ENCODE data around the gene NOVA2. TPM values are rescaled to one million over a fixed set of nuclear protein-coding genes. Genes with fewer than 3 reads are reported as not detected.

The NOVA2 gene
- total and polyA plus RNA-seq, 9 of the 15 experiments (the other 6 are each of a cell fraction or from before 2014, with no cell fraction given): not detected

DNA sequence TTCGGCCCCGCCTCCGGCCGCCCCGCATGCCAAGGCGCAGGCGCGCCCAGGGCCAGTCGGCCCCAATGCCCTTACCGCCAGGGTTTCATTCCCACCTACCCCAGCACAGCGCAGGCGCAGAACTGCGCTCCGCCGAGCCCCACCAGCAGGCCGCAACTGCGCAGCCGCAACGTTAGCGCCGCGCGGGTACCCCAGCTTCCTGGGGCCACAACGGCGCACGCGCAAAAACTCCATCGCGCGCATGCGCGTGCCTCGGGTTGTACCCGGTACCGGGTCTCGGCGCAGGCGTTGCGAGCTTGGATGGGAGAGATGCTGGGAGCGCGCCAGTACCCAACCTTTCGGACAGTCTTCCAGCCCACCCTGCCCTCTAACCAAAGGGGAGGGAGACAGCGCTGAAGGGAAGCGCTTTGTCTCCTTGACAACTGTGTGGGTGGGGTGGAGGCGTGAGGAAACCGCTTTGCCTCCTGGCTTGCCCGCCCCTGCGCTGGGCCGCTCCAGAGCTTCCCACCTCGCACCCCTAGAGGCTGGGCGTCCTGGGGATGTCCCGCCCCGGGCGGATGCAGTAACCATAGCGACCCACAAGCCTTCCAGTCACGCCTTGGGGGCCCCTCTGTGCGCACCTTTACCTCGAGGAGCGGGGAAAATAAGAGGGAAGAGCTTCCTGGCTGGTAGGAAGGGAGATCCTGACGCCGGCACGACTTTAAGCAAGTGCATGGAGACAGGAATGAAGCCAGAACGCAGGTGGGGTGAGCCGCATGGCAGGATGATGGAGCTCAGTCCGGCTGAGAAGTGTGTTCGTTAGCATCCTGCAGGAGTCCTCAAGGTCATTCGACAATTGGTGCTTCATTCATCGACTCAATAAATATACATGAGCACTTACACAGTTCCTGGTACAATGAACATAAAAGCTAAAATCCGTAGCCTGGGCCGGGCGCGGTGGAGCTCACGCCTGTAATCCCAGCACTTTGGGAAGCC lies 70.7 kb downstream of the NOVA2 start (continued):
- TF ChIP-seq, protein P1, sequence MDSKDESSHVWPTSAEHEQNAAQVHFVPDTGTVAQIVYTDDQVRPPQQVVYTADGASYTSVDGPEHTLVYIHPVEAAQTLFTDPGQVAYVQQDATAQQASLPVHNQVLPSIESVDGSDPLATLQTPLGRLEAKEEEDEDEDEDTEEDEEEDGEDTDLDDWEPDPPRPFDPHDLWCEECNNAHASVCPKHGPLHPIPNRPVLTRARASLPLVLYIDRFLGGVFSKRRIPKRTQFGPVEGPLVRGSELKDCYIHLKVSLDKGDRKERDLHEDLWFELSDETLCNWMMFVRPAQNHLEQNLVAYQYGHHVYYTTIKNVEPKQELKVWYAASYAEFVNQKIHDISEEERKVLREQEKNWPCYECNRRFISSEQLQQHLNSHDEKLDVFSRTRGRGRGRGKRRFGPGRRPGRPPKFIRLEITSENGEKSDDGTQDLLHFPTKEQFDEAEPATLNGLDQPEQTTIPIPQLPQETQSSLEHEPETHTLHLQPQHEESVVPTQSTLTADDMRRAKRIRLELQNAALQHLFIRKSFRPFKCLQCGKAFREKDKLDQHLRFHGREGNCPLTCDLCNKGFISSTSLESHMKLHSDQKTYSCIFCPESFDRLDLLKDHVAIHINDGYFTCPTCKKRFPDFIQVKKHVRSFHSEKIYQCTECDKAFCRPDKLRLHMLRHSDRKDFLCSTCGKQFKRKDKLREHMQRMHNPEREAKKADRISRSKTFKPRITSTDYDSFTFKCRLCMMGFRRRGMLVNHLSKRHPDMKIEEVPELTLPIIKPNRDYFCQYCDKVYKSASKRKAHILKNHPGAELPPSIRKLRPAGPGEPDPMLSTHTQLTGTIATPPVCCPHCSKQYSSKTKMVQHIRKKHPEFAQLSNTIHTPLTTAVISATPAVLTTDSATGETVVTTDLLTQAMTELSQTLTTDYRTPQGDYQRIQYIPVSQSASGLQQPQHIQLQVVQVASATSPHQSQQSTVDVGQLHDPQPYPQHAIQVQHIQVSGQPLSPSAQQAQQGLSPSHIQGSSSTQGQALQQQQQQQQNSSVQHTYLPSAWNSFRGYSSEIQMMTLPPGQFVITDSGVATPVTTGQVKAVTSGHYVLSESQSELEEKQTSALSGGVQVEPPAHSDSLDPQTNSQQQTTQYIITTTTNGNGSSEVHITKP (IDR thresholded peaks at IDR 0.05; ENCODE audit: partially characterized antibody): peak; percentile 32
- TF ChIP-seq, protein P2, sequence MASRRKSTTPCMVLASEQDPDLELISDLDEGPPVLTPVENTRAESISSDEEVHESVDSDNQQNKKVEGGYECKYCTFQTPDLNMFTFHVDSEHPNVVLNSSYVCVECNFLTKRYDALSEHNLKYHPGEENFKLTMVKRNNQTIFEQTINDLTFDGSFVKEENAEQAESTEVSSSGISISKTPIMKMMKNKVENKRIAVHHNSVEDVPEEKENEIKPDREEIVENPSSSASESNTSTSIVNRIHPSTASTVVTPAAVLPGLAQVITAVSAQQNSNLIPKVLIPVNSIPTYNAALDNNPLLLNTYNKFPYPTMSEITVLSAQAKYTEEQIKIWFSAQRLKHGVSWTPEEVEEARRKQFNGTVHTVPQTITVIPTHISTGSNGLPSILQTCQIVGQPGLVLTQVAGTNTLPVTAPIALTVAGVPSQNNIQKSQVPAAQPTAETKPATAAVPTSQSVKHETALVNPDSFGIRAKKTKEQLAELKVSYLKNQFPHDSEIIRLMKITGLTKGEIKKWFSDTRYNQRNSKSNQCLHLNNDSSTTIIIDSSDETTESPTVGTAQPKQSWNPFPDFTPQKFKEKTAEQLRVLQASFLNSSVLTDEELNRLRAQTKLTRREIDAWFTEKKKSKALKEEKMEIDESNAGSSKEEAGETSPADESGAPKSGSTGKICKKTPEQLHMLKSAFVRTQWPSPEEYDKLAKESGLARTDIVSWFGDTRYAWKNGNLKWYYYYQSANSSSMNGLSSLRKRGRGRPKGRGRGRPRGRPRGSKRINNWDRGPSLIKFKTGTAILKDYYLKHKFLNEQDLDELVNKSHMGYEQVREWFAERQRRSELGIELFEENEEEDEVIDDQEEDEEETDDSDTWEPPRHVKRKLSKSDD (conservative IDR thresholded peaks at IDR 0.05; ENCODE audit: low read length): no peak
- TF ChIP-seq FOXM1 (IDR thresholded peaks at IDR 0.05; ENCODE audit: low read depth): no peak
- no peak for TF ChIP-seq FOXM1 (CRISPR knock-in tag; IDR thresholded peaks at IDR 0.05; ENCODE audit: low read depth)
- no peak for TF ChIP-seq ZNF584 (CRISPR knock-in tag; IDR thresholded peaks at IDR 0.05; ENCODE audit: low read depth)
- no peak for TF ChIP-seq MCM3 (IDR thresholded peaks at IDR 0.05)
- no peak for TF ChIP-seq ZNF444 (CRISPR knock-in tag; IDR thresholded peaks at IDR 0.05)
- no peak for TF ChIP-seq FOSL1 (tag; conservative IDR thresholded peaks at IDR 0.05)
- TF ChIP-seq NUFIP1 (IDR thresholded peaks at IDR 0.05; ENCODE audit: partially characterized antibody): no peak
- no peak for TF ChIP-seq ZNF354B (CRISPR knock-in tag; IDR thresholded peaks at IDR 0.05)
- 0 out of 2 replicates have a peak, but pooled peaks have one; percentile 3 for TF ChIP-seq KDM2B (CRISPR knock-in tag; IDR thresholded peaks at IDR 0.05)
- TF ChIP-seq, protein P3, sequence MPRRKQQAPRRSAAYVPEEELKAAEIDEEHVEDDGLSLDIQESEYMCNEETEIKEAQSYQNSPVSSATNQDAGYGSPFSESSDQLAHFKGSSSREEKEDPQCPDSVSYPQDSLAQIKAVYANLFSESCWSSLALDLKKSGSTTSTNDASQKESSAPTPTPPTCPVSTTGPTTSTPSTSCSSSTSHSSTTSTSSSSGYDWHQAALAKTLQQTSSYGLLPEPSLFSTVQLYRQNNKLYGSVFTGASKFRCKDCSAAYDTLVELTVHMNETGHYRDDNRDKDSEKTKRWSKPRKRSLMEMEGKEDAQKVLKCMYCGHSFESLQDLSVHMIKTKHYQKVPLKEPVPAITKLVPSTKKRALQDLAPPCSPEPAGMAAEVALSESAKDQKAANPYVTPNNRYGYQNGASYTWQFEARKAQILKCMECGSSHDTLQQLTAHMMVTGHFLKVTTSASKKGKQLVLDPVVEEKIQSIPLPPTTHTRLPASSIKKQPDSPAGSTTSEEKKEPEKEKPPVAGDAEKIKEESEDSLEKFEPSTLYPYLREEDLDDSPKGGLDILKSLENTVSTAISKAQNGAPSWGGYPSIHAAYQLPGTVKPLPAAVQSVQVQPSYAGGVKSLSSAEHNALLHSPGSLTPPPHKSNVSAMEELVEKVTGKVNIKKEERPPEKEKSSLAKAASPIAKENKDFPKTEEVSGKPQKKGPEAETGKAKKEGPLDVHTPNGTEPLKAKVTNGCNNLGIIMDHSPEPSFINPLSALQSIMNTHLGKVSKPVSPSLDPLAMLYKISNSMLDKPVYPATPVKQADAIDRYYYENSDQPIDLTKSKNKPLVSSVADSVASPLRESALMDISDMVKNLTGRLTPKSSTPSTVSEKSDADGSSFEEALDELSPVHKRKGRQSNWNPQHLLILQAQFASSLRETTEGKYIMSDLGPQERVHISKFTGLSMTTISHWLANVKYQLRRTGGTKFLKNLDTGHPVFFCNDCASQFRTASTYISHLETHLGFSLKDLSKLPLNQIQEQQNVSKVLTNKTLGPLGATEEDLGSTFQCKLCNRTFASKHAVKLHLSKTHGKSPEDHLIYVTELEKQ (CRISPR knock-in tag; IDR thresholded peaks at IDR 0.05): no peak
- no peak for TF ChIP-seq SREBF1 (IDR thresholded peaks at IDR 0.05; ENCODE audit: borderline replicate concordance, low read depth, low read length)
- TF ChIP-seq NR2C2 (CRISPR knock-in tag; IDR thresholded peaks at IDR 0.05): no peak
- 0 out of 2 replicates have a peak, but pooled peaks have one; percentile 4 for TF ChIP-seq NR2C2 (tag; IDR thresholded peaks at IDR 0.05)
- TF ChIP-seq STAG1 (CRISPR knock-in tag; IDR thresholded peaks at IDR 0.05; ENCODE audit: borderline replicate concordance): no peak
- TF ChIP-seq CHD2 (IDR thresholded peaks at IDR 0.05; ENCODE audit: low read depth, low read length): no peak
